SIG-M5 (cell line): ENCODE data around the gene CPPED1.

Source experiments
- DNase-seq: peaks from one replicate; lab custom pipeline; 2025; lab: John Stamatoyannopoulos, UW

The CPPED1 gene

DNA sequence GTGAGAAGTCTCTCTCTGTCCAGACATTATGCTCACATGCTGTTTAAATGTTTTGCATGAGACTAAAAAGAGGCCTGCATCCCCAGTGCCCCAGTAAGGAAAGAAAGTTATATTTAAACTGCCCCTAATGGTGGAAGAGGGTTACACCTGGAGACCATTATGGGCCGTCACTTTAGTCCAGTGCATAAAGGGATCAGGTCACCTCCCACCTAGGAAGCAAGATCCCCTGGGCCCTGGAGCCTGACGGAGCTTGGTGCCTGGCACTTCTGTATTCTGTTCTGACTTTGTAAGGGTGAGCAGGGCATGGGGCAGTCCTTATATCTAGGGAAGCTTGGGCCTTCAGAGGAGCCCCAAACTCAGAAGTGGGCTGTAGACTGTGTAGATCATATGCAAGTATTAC lies 67.9 kb downstream of the CPPED1 start:
- no peak for DNase-seq

DNA sequence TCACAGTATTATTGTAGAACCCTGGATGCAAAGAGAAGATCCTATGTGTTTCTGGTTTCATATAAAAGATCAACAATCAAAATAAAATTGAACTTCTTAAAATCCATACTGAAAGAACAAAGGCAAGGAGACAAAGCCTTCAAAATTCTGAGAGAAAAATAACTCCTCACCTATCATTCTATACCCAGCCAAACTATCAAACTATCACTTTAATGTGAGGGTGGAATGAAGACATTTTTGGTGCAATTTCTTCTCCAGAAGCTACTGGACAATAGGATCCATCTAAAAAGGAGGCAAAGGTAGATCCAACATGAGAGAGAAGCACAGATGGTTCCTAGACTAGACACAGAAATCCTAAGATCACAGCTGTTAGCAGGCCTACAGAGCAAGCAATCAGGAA lies 71.1 kb downstream of the CPPED1 start:
- no peak for DNase-seq

DNA sequence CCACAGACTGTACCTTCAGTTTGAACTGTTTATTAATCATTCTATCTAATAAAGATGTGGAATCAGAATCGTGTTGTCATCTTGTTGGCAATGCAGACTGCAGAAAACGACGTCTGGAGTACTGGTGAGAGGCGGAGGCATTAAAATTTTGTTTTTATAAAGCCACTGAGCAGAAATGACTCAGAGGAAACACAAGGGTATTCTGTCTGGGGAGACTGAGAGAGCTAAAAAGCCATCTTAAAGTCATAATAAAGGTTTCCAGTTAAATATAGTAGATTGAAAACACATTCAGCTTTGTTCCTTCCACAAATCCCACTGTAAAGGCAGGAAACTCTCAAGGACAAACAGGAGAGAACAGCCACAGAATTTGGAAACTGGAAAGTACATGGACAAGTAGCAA lies 74.2 kb downstream of the CPPED1 start:
- DNase-seq, result no peak

DNA sequence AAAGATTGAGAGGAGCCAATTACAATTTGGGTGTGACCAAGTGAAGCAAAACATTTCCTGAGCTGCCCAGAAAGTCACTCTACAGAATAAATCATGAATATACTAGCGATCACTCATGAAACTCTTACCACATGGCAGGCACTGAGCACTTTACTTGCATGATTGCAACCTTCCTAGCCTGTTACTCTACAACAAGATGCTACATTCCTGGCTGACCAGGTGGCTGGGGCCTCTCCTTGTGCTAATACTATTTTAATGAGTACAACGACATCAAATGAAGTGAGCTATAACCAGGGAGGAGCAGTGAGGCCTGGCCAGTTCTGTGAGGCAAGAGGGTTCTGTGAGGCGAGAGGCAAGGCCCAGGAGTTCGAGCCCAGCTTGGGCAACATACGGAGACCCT lies 75.2 kb downstream of the CPPED1 start:
- DNase-seq, result no peak

DNA sequence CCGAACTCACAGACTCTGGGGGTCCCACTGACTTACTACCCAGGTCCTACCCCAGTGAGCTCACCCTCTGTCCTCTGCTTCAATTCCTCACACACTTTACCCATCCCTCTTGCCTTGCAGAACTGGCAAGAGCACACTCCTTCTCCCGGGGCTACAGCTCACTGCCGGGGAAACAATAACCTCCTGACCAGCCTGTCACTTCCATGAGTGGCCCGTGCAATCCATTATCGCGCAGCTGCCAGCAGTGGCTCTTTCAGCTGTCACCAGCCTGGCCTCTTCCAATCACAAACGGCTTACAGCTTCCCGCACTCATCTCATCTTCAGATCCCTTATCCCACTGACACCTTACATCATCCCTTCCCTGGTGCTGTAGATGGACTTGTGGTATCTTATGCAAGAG lies 79.5 kb downstream of the CPPED1 start:
- DNase-seq, result no peak

DNA sequence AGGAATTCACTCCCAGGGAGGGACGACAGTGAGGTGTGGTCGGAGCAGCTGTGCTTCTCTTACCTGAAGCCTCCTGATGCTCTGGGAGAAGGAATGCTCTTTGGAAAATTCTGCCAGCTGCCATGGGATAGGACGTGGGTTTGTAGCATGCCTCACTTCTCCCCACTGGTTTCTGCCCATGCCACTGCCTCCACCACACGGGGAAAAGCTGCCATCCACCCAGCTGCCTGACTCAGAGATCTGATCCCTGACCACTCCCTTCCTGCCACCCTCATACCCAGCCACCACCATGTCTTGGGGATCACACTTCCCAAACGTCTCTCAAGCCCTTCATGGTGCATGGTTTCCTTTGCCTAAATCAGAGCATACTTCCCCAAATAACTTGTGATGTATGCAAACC lies 80.0 kb downstream of the CPPED1 start:
- no peak for DNase-seq

DNA sequence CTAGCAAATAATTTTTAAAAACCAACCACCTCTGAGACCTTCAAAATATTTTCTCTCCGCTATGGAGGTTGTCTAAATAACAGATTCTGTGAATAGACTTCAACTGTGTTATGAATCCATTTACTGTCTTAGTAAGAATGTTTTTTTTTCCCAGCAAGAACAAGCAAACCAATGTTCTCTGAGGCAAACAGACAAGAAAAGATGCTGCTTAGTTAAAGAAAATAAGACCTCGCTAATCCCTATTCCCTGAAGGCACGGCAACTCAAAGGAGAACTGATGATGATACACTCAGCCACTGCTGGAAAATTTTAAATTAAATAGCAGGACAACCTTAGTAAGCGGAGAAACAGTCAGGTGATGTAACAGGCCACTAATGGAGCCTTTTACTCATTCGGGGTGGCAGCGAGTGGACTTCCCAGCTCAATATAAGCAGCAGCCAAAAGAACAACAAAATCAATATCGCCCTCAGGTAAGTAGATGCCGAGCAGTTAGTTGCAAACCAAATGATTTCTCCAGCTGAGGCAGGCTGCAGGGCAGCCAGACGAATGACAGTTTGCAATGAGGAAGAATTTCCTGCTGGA lies 81.8 kb downstream of the CPPED1 start:
- no peak for DNase-seq

DNA sequence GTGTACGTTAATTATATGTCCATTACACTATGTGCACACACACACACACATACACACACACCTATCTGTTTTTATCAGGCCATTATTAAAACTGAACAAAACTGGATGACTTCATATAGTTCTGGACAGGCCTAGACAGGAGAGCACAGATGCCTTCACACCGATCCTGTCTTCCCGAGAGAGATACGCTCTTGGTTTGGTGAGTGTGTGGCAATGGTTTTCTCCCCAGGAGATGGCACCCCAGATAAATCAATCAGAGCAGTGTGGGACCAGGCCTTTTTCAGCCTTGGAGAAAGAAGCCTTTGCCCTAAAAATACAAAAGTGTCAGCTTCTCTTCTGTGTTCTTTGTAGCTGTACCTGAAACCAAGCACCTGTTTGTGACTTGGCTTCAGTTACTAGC lies 83.7 kb downstream of the CPPED1 start:
- DNase-seq, result no peak

DNA sequence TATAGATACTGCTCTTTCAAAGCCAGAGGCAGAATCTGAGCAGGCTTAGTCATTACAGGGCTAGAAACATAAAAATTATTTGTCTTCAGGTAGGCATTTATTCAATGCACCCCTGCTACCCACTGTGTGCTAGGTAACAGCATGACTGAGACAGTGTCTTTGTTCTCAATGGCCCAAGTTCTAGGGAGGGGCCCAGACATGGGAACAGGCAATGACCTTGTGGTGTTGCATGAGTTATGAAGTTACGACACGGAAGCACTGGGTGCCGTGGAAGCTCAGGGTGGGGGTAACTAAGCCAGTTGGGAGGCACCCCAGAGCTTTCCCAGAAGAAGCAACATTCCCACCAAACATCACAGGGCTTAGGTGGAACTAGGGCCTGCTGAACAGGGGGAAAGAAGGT lies 87.0 kb downstream of the CPPED1 start:
- DNase-seq, result no peak

DNA sequence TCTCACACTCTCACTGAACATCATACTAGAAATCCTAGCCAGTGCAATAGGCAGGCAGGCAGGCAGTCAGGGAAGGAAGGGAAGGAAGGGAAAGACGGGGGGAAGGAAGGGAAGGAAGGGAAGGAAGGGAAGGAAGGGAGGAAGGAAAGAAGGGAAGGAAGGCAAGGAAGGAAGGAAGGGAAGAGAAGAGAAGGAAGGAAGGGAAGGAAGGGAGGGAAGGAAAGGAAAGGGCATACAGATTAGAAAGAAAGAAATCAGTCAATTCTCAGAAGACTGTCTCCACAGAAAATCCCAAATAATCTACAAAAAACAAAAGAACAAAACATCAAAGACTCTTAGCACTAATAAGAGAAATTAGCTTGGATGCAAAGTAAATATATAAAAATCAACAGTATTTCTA lies 93.9 kb downstream of the CPPED1 start:
- no peak for DNase-seq

DNA sequence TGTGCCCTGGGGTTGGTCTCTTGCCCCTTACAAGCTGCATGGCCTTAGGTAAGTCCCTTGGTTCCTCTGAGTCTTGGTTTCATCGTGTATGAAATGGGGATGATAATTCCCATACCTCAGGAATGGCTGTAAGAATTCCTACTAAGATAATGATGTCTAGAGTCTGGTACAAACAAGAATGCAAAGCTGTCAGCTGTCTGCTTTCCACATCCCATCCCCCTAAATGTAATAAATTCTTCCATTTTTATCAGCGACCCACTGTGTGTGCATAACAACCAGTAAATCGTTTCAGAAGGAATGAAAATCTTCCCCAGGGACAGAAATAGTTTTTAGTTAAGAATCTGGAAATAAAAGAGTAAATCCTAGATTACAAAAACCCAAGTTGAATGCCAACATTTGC lies 95.4 kb downstream of the CPPED1 start:
- no peak for DNase-seq

DNA sequence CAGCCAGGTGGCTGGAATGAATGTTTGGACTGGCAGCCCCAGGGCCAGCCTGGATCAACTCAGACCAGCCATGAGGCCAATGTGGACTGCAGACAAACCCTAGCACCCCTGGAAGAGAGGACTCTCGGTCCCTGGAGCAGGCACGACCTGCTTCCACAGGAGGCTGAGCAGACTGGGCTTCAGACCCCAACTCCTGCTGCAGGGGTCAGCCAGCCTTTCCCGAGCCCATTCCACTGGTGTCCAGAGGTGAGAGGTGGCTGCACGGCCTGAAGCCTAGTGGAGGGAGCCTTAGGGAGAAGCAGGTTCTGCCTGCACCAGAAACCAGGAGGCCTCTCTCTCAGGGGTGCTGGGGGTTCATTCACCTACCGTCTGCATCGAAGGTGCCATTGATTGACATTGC lies 97.1 kb downstream of the CPPED1 start:
- no peak for DNase-seq

DNA sequence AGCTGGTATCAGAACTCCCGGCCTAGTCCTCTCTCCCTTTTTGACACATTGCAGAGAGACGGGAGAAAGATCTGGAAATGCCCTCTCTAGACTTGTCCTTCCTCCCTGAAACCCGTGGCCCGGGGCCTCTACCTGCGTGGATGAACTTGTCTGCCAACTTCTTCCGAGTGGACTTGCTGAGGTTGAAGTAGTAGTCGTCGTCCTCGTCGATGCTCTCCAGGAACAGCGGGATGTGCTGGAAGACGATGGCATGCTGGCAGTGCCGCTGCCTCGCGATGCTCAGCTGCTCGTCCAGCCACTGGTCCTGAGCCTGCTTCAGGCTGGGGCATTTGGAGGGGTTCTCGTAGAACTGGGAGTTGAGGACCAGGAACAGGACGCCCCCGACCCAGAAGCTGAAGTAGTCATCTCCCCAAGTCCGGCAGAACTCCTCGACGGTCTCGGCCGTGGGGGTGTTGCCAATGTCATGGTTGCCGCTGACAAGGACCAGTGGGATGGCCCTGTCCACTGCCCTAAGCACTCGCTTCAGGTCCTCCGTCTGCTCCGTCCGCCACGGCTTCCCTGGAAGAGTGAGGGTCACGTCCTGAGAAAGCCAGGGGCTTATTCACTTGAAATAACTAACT lies 99.1 kb downstream of the CPPED1 start:
- no peak for DNase-seq

DNA sequence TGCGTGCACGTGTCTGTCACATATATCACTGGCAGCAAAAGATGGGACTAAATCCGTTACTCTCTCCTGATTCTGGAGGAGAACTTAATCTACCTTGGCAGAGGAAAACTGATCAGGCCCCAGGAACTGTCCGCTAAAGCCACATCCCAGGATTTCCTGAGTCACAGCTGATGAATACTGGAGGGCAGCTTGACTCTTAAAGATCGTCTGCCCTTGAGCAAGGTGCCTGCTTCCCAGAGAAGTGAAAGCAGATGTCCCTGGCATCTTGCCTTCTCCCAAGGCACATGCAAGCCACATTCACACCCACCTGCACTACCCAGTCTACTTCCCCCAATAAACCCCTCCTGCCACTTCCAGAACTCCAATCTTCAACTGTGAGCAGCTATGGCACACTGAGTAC lies 99.8 kb downstream of the CPPED1 start:
- DNase-seq, result no peak

DNA sequence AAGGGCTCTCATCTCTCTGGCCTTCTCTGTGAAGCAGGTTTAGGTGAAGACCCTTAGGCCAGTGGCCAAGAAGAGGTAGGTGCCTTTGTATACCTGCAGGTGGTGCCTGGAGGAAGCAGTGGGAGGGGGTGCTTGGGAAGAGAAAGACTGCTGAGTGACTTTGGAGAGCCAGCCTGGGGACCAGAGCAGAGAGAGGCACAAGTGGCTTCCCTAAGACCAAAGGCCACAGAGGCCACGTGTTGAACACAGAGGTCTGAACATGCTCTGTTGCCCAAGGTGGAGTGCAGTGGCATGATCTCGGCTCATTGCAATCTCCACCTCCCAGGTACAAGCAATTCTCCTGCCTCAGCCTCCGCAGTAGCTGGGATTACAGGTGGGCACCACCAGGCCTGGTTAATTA lies 103.5 kb downstream of the CPPED1 start:
- DNase-seq, result no peak

DNA sequence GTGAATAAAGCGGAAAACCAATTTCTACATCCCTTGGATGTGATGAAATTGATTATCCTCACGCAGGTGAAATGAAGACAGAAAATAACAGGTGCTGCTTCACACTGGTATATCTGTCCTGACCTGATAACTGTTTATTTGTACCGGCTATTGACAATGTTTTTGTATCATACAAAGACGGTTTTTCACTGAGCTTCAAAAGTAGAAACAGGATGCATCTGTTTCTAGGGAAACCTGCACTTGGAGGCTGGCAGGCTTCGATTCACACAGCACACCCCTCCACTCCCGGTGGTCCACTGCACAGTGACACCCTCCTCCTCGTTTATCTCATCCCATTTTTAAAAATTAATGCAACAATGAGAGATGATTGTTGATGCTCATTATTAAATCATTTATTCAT lies 104.5 kb downstream of the CPPED1 start:
- DNase-seq, result no peak

DNA sequence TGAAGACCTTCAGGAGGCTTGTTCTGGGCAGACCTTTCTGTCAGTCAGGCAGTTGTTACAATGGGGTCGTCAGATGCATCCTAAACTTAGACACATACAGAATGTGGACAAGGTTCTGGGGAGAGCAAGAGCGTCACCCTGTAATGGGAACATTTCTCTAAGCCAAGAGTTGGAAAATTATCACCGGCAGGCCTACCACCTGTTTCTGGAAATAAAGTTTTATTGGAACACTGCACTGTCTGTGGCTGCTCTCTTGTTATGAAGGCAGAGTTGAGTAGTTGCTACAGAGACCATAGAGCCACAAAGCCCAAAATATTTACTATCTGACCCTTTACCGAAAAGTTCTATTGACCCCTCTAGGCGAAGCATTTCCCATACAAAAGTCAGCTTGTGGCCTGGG lies 106.2 kb downstream of the CPPED1 start:
- DNase-seq, result no peak

DNA sequence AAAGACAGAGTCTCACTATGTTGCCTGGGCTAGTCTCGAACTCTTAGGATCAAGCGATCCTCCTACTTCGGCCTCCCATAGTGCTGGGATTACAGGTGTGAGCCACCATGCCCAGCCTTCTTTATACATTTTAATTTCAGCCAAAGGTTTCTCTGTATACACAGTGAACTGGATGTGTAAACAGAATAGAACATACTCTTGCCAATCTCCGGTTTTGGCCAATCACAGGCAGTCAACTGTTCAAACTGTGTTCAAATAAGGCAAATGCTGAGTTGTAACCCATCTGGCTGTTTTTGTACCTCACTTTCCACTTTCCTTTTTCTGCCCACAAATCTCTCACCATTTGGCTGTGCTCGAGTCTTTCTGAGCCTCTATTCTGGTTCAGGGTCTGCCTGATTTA lies 108.2 kb downstream of the CPPED1 start:
- DNase-seq, result no peak

DNA sequence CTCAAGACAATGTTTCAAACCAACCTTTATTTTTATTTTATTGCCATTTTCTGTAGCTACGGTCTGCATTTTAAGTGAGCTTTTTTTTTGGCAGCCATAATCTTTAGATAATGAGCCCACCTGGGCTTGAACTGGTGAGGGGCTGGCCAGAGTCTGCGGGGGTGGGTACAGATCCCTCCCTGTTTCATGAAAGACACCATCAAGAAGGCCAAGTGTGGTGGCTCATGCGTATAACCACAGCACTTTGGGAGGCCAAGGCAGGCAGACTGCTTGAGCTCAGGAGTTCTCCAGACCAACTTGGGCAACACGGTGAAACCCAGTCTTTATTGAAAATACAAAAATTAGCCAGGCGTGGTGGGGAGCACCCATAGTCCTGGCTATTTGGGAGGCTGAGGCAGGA lies 113.7 kb downstream of the CPPED1 start:
- no peak for DNase-seq

DNA sequence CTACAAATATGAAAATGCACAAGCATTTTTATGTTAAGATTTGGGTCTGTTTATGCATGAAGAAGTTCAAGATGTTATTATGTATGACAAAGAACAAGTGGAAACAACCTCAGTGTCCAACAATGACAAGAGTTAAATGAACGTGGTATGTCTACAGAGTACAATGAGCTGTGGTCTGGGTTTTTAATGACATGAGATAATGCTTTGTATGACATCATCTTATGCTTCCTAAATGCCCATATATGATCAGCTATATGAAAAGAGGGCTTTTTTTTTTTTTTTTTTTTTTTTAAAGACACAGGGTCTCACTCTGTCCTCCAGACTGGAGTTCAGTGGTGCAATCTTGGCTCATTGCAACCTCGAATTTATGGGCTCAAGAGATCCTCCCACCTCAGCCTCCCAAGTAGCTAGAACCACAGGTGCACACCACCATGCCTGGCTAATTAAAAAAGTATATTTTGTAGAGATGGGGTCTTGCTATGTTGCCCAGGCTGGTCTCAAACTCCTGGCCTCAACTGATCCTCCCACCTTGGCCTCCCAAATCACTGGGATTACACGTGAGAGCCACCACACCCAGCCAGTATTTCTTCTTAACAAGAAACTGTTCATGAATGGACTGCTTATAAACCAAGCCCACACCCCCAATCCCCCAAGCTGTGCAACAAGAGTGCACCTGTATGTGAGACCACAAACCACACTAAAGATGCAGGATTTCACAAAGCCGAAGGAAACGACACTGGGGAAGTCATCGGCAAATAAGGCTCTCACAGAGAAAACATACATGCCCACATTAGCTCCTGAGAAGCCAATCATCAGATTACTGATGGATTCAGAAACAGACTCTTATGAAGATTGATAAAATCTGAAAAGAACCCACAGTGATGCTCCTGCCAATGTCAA lies 114.5 kb downstream of the CPPED1 start:
- DNase-seq, result no peak

DNA sequence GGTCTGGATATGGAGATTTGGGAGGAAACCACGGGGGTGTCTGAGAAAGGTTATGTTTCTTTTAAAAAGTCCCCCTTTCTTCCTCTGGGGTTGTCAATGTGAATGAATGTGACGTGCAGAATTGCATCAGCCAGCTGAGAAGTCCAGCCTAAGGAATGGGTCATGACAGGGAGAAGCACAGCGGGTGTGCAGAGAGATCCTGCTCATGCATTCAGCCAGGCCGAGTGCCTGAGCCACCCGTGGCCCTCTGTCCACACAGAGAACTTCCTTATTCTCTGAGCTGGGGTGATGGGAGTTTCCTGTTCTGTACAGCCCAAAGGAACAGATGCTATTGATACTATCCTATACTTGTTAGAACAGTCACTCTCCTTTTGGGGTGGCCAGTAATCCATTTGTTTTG lies 117.9 kb downstream of the CPPED1 start:
- no peak for DNase-seq

DNA sequence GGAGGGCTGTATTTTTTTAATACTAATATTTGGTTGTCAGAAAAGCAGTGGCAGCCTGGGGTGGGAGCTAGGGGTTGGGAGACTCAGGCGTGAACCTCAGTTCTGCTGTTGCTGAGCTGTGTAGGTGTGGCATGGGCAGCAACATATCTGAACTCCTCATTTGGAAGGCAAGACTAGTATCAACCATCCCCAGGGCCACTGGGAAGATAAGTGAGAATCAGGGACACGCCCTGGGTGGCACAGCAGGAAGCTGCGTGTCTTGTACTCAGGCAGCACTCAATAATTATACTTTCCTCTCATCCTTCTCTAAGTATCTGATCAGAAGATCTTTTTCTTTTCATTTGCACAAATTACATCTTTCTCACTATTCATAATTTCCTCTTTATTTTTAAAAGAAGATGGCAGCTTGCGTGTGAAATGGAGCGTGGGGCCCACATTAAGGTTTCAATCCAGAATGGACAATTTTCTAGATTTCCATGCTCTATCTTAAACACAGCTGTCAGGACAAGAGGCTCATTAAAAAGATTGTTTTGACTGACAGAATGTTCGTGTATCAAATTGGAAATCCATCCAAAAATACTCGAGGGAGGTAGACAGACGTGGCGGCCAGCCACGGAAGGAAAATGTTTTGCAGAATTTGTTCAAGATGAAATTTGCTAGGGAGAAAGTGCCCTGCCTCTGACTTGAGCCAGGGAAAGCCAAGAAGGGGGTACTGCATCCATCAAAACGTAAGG lies 121.1 kb downstream of the CPPED1 start:
- no peak for DNase-seq

DNA sequence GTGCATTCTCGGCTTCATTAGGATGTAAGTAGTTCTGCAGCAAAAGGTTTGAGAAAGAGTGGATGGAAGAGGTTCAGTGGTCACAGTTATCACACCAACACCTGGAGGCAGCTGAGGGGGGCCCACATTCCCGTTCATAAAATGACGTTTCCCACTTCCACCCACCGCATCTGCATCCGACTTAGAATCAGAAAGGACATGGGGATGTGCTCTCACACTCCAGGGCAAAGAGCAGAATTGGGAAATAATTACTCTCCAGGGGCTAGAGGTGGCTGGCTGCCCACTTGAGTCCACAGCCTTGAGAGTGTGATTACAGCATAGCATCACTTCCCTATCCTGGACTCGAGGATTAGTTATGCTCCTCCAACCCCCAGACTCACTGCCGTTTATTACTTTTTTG lies 122.0 kb downstream of the CPPED1 start:
- no peak for DNase-seq
